Endometrial microvascular endothelial cells (primary cell): ENCODE data around the gene NRXN2. TPM values are rescaled to one million over a fixed set of nuclear protein-coding genes. Genes with fewer than 3 reads are reported as not detected.

Experiments
- in situ Hi-C: cut with HindIII; loops from 2 replicates; pipeline ENCODE4 v1.10.0; 2017; ENCODE audit warnings: low sequenced_read_pairs, low pct_unique_long_range_greater_than_20kb; ENCODE audit errors: inconsistent ontology term
- total RNA-seq: library from RNA; depleted of rRNA; stranded (reverse); fragments of >200 nt; gene quantifications from one replicate; pipeline ENCODE4 v1.2.3, GENCODE V29; 2015; ENCODE audit errors: inconsistent ontology term

Gene NRXN2
- total RNA-seq, 1 donor from 2014 or later: not detected

DNA sequence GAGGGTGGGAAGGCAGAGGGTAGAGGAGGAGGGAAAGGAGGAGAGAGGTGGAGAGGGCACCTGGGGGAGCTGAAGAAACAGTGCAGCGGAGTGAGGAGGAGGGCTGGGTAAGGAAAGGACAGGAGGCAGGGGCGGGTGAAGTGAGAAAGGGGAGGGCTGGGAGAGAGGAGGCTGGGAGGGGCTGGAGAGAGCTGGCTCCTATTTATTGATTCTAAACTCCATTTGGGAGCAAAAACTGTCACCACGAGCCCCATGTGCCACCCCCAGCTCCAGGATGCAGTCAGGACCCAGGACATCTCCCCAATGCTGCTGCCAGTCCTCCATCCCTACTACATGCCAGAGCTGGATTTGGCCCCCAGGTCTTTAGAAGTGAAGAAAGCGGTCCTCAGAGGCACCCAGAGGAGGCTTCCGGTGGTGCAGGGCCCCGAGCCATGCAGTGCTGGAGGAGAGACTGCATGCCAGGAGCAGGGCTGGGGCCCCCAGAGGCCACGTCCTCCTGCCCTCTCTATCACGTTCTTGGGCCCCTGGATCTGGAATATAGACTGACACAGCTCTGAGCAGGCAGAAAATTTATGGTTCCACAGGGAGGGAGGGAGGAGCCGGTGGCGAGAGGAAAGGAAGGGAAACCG lies 78.2 kb downstream of the NRXN2 start:
- in situ Hi-C loops: no loop called here

DNA sequence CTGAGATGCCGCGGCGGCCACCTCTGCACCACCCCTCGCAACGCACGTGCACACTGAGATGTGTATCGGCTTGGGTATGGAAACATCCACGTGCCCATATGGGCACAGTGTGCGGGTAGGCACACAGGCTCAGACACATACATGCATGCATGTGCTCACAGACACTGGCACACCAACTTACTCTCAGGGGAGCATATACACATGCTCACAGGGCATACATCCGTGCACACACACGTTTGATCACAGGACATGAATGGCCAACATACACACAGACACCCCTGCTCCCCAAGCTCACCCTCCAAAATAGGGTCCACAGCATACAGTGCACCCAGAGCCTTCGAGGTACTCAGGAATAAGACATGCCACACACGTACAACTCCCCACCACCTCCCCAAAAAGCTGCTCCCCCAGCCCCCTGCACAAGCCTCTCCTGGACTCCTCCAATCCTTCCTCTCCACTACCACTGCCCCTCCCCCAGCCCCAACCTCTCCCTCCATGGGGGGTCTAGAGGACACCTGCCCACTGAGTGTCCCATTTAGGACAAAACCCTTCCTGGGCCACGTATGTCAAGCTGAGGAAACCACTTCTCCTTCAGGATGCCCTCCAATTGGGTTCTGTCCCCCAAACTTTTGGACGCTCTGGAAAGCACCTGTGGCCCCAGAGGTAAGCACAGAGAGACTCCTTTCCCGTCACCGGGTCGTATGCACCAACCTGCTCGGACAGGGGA lies 78.9 kb downstream of the NRXN2 start:
- in situ Hi-C loops: no loop called here

- in situ Hi-C loops: no loop called here
Measured at GRCh38 chr11:64643256-64643881, 79.6 kb downstream of the NRXN2 start.

DNA sequence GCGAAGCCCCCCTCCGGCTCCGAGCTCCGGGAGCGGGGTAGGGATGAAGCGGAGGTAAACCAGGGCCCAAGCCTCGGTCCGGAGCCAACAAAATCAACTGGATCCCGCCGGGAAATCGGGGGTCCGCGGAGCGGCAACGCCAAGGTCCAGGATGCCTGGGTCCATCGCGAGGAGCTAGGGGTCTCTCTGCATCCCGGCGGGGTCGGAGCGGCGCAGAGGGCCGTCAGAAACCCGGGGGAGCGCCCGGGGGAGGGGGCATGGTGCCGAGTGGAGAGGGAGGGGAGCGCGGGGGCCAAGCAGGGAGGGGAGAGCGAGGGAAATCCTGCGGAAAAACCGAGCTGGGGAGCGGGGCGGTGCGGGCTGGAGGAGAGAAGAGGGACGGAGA lies 80.1 kb downstream of the NRXN2 start:
- in situ Hi-C loops: no loop called here

DNA sequence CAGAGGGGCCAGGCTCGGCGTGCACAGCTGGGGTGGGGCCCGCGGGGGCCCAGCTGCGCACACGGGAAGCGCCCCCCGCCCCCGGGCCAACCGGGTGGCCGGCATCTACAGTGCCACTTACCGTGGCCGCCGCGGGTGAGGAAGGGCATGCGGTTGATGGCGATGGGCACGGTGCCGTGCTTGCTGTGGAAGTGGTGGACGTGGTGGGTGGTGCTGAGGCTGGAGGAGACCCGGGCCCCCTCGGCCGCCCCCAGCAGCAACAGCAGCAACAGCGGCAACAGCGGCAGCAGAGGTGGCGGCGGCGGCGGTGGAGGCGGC lies 80.6 kb downstream of the NRXN2 start:
- in situ Hi-C loops: no loop called here

- in situ Hi-C loops: no loop called here
Measured at GRCh38 chr11:64641596-64642417, 81.2 kb downstream of the NRXN2 start.

- in situ Hi-C loops: no loop called here
Measured at GRCh38 chr11:64639885-64640284, 83.1 kb downstream of the NRXN2 start.

- in situ Hi-C loops: no loop called here
Measured at GRCh38 chr11:64638829-64639228, 84.2 kb downstream of the NRXN2 start.

- in situ Hi-C loops: no loop called here
Measured at GRCh38 chr11:64638018-64638665, 84.9 kb downstream of the NRXN2 start.

DNA sequence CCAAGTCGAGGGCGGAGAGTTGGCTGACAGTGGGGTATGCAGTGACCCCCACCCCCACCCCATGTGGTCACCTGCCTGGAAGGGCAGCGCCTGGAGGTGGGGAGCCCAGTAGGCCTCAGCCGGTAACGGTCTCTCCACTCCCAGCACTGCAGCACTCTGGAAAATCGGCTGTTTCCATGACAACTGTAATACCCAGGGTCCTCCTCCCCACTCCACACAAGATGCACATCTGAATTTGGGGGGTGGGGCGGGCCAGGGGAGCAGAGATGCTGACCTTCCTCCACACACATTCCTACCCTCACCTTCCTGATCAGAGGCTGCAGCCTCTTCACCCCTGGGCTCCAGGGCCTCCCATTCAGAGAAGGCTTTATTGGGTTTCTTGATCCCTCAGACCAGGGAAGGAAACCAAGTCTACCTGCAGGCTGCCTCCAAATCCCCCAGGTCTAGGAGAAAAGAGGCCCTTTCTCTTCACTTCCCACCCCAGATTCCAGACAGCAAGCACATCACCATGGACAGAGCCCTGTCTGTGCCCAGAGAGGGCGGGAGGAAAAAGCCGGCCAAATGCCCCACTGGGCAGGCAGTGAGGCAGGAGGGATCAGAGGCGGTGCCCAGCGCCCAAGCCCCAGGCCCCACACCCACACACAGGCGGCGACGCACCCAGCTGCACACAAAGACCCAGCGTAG lies 85.5 kb downstream of the NRXN2 start:
- in situ Hi-C loops: no loop called here

- in situ Hi-C loops: no loop called here
Measured at GRCh38 chr11:64633555-64634159, 89.3 kb downstream of the NRXN2 start.

DNA sequence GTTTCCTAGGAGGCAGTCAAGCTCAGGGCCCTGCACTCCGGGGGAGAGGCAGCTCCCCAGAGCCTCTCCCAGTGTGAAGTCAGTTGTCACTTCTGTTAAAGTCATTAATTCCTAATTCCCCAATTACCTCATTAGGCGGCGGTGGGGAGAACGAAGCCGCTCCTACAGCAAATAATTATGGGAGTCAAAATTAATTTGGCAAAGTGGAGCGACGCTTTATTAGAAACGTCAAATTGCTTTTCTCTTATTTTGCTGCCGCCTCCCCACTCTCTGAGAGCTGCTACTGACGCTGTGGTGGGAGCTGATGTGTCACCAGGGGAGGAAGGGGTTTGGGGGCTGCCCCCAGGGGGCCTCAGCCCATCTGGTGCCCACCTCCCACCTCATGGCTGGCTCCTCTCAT lies 90.3 kb downstream of the NRXN2 start:
- in situ Hi-C loops: no loop called here

DNA sequence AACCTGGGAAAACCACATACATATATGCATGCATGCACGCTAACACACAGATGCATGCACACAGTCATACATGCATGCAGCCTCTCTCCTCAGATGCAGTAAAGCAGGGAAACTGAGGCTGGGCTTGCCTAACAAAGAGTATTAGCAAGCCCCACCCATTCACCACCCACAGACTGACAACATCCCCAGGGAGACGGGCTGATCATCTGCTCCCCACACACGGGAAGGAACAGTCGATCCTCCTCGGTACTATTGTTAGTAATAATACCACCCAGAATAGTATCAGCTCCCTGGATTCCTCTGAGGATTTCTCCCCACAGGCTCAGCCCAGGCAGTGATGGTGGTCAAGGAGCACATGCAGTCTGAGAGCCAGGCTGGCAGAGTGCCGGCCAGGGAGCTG lies 90.8 kb downstream of the NRXN2 start:
- in situ Hi-C loops: no loop called here

DNA sequence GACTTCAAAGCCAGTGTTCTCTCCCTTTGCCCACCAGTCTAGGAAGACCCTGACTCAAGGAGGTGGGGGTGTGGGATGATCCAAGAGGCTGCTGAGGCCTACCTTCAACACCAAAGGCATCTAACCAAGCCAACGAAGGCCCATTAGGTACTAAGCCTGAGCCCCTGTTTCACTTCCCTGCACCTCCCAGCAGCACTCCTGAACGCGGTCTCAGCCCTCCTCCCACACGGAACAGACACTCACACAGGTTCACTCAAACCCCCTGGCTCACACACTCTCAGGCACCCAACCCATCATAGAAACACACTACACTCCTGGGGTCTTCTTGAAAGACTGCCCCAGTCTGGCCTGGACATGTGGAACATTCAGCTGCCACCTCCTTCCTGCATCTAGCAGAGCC lies 91.3 kb downstream of the NRXN2 start:
- in situ Hi-C loops: no loop called here

DNA sequence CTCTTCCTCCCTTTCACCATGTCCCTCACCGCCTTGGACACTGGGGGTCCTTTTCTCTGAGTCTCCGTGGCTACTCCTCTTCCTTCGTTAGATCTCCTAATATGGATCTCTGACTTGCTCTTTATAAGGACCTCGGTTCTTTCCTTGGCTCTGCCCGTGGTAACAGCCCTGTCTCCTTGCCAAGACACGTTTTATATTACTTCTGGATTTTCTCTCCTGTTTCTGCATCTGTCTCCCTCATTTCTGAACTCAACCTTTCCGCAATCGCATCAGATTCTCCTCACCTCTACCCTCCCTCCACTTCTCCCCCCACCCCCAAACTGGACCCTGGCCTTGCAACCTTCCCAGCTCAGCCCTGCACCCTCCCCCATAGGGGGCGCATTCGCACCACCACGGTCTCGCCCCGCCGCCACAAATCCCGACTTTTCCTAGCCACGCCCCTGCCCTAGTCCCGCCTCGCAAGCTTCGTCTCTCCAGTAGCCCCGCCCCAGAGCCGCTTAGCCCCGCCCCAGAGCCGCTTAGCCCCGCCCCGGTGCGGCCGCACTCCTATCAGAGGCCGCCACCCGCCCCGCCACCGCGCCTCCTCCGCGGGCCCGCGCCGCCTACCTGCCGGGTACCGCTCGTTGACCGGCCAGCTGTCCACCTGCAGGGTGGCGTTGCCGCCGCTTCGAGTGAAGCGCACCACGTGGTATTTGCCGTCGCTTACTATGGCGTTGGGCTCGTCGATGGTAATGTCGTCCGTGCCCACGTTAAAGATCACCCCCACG lies 93.0 kb downstream of the NRXN2 start:
- in situ Hi-C loops: no loop called here

DNA sequence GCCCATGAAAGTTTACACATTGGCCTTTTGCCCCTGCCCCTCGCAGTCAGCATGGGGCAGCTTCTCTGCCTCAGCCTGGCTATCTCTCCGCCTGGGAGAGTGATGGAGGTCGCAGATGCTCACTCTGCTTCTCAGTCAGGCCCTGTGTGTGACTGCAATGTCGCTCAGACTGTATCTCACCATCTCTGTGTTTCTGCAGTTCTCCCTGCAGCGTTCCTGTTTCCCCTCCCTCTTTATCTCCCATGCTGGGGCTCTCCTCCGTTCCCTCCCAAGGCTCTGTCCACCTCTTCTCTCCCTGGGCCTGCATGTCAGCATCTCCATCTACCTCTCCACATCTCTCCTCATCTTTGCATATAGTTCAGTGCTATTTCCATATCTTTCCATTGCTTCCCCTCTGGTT lies 93.9 kb downstream of the NRXN2 start:
- in situ Hi-C loops: no loop called here

- in situ Hi-C loops: no loop called here
Measured at GRCh38 chr11:64628596-64628995, 94.4 kb downstream of the NRXN2 start.

- in situ Hi-C loops: no loop called here
Measured at GRCh38 chr11:64627371-64627770, 95.6 kb downstream of the NRXN2 start.
